Hypothalamus (tissue), 51 donors: ENCODE measurements around the gene CDC42EP5.
A peak's percentile ranks its signal among the peaks of the same experiment; 100 is the strongest.

Experiments
- DNase-seq, 51 donors: peaks; one replicate each; lab custom pipeline; 2025; lab: John Stamatoyannopoulos, UW

The CDC42EP5 gene

DNA sequence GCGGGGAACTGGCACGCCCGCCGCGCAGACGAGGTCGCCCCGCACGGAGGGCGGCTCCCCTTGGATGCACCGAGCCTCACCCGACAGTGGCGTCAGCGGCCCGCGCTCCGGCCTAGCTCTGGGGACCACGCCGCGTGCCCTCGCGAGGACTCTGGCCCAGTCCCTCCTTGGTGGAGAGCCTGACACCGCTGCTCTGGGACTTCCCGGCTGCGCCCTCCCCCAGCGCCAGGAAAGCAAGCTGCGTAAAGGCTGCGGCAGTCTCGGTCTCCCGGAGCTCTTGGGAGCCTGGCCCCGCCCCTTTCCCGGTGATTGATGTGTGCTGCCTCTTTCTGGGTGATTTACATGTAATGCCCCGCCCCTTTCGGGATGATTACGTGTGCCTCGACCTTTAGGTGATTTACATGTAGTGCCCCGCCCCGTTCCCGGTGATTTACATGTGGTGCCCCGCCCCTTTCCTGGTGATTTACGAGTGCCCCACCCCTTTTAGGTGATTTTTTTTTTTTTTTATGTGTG is 9.5 kb downstream of the CDC42EP5 start, which contains the start of gene LENG9:
TSS of gene LENG9 (minus strand) at position 248 of the 513 bp plus-strand sequence. CDS start 252 bp downstream, outside the sequence.
- peak; percentile 31 to 98 (median 84) for DNase-seq

GRCh38 chr19:54462655-54463530 is 10.2 kb downstream of the CDC42EP5 start:
- DNase-seq: peak in 39 of 51 donors; percentile 8 to 70 (median 45)

DNA sequence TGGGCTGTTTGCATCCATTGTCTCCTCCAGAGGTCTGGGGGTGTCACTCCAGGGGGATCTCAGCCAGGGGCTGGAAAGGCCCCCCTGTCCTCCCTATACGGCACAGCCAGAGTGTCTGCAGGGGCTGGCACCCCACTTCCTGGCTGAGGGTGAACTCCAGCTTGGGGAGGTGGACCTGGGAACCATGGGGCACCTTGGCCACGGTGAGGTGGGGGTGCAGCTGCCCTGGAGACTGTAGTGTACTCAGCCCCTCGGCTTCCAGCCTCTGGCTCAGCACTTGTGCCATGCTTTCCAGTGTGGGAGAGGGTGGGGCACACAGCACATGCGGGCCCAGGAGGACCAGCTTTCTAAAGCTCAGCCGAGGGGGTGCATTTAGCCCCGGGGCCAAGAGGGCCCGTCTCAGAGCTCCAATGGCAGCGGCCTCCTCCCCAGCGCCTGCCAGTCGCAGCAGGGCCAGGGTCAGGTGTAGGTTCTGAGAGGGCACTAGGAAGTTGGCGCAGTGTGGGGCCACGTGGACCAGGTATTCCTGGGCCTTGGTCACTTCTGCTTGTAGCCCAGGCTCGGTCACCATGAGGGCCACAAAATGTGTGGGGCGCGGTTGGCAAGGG is 10.9 kb downstream of the CDC42EP5 start:
- DNase-seq: no peak

DNA sequence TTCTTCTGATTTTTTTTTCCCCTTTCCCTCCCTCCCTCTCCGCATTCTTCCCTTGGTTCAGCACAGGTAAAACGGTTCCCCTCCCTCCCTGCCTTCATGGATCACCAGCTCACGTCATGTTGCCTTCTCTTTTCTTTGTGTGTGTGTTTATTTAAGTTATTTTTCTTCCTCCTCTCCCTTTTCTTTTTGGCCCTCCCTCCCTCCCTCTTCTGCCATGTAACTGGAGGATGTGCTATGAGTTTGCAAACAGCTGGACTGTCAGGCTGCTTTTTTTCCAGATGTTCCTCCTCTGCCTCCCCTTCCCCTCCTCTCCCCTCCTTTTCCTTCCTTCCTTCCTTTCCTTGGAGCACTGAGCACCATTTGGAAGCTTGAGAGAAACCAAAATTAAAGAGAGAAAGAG is 11.5 kb downstream of the CDC42EP5 start:
- DNase-seq: no peak

- no peak for DNase-seq
These were observed 11.9 kb downstream of the CDC42EP5 start for GRCh38 chr19:54461210-54461609.

DNA sequence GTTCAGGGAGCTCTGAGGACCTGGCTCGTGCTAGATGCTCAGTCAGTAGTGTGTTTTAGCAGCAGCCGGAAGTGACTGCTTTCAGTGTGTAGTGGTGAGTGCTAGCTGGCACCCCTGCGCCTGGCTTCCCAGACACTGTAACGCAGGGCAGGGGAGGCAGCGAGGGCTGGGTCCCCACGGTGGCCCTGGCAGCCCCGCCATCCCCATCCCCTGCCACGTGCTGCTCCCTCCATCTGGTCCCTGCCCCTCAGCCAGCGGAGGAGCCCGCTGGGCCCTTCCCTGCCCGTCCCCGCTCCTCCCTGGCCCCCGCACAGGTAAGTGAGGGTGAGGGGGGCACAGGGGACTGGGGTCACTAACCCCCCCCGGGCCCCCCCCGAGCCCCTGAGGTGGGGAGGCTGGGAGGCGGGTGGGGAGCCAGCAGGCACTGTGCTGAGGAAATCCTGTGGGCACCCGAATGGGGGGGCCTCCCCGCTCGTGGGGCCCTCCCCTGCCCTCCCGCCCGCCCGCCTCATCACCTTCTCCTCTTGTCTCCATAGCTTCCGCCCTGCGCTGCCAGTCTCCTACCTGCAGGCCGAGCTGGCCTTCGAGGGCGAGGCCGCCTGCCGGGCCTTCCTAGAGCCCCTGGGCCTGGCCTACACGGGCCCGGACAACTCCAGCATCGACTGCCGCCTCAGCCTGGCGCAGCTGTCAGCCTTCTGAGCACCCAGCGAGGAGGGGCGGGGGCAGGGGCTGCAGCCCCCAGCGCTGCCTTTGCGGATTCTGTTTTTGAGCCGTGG is 12.7 kb downstream of the CDC42EP5 start:
- DNase-seq: no peak

GRCh38 chr19:54459282-54460229 is 13.5 kb downstream of the CDC42EP5 start:
- no peak for DNase-seq

- DNase-seq: no peak
These were observed 14.3 kb downstream of the CDC42EP5 start for GRCh38 chr19:54458648-54459281.

- no peak for DNase-seq
These were observed 15.1 kb downstream of the CDC42EP5 start for GRCh38 chr19:54457773-54458647.

- no peak for DNase-seq
These were observed 16.4 kb downstream of the CDC42EP5 start for GRCh38 chr19:54456423-54457373.

GRCh38 chr19:54455786-54456422 is 17.2 kb downstream of the CDC42EP5 start:
- DNase-seq: no peak

GRCh38 chr19:54454781-54455675 is 18.1 kb downstream of the CDC42EP5 start:
- DNase-seq: no peak

DNA sequence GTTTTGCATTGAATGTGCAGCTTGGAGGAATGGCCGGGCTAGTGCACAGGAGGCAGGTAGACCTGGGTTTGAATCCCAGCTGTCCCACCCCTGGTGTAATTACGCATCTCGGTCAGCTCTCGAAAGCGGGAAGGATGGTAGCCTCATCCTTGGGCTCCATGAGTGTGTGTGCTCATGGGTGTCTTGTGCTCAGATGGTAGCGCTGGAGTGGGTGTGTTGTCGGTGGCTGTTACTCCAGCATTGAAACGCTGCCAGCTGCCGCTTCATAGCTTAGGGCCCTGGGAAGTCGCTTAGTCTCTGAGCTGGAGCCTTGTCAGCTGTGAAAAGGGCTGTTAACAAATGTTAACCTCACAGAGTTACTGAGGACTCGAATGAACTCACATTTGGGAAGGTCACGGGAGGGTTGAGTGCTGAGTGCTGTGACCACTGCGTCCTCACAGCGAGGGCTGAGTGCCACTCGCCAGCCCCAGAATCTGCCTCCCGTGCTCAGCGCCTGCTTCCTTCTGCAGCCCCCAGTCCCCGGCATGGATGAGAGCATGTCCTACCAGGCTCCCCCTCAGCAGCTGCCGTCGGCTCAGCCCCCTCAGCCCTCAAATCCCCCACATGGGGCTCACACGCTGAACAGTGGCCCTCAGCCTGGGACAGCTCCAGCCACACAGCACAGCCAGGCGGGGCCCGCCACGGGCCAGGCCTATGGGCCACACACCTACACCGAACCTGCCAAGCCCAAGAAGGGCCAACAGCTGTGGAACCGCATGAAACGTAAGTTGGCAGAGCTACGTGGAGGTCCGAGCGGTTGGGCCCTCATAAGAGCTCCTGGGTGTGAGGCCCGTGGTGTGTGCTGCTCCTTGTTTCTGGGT is 18.9 kb downstream of the CDC42EP5 start:
- DNase-seq: no peak

DNA sequence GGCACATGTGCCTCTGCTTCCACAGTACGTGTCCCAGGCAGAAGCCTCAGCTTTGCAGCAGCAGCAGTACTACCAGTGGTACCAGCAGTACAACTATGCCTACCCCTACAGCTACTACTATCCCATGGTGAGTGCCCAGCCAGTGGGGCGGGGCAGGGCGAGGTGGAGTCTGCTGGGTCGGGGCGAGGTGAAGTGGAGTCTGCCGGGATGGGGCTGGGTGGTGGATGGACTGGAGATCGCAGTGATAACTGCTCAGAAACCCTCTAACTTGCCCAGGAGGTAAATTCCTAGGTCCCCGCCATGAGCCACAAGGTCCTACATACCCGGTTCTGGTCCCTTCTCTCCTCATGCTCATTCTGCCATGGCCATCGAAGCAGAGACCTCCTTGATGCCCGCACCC is 20.5 kb downstream of the CDC42EP5 start:
- DNase-seq: no peak

GRCh38 chr19:54451997-54452396 is 21.1 kb downstream of the CDC42EP5 start:
- no peak for DNase-seq
